K562 (cell line): ENCODE data around the gene GSTA2. TPM values are rescaled to one million over a fixed set of nuclear protein-coding genes. Genes with fewer than 3 reads are reported as not detected.
A peak's percentile ranks its signal among the peaks of the same experiment; 100 is the strongest.
"Not testable (repeated sequence)": the region's sequence is repeated elsewhere in the genome, so short reads cannot be mapped to it uniquely, and the experiment has no call there.

Experiments used
- ATAC-seq: fragments of 200-7000 bp; cut with Tn5 transposase; 3 replicates; pipeline ENCODE4 v1.9.1; 2020; ENCODE audit warnings: moderate library complexity
- BruUV-seq: library from RNA; stranded (reverse); fragments of 400-500 nt; replicated peaks from 2 replicates; lab custom pipeline; 2021; lab: Mats Ljungman, UMichigan
- CTCF ChIA-PET: fragments of 300-600 bp; formaldehyde crosslinking; extraction: SDS; loops from one replicate; lab custom pipeline; 2021; ENCODE audit warnings: low intra/inter-chr PET ratio; lab: Yijun Ruan, JAX
- POLR2A ChIA-PET: fragments of 300-600, 350-650 bp; sonication (Branson Sonifier 250); formaldehyde crosslinking; extraction: SDS; loops from one replicate; lab custom pipeline; 2021; ENCODE audit warnings: antibody characterized with exemption, inconsistent platforms; lab: Yijun Ruan, JAX
- DNase-seq, 4 experiments: peaks; one replicate each; pipeline versions ENCODE4 v3.0.0 to v3.0.0-alpha.2; 2011 to 2018; ENCODE audit warnings: low spot score in 3 of 4, mixed read lengths in 3 of 4; ENCODE audit errors: extremely low read depth in 1 of 4
- FAIRE-seq: peaks from 2 replicates; lab custom pipeline; 2011; peaks lifted over from hg19 to GRCh38; lab: Jason Lieb, UNC
- H2AFZ ChIP-seq: 2 replicates; pipeline ENCODE4 v1.6.0; 2011; ENCODE audit warnings: low read depth, low read length, control low read depth, inconsistent platforms
- H3K27ac ChIP-seq: fragments of 200-600 bp; 3 replicates; pipeline ENCODE4 v1.8.0; 2011; ENCODE audit warnings: low read depth, mild to moderate bottlenecking, control low read depth, inconsistent platforms, low read length, moderate library complexity, mixed read lengths; ENCODE audit errors: extremely low read depth
- H3K27me3 ChIP-seq, 2 experiments: fragments of 300-600 bp in 1 of 2; 2 replicates in 1 of 2; 3 replicates in 1 of 2; pipeline versions ENCODE4 v1.6.0 to v1.8.0; 2011; ENCODE audit warnings: inconsistent platforms in 2 of 2, low read length in 2 of 2, mild to moderate bottlenecking in 1 of 2, mixed read lengths in 1 of 2, moderate library complexity in 1 of 2; ENCODE audit not compliant: control insufficient read depth in 2 of 2, insufficient read depth in 2 of 2
- H3K36me3 ChIP-seq: fragments of 300-600 bp; 3 replicates; pipeline ENCODE4 v1.8.0; 2011; ENCODE audit warnings: mild to moderate bottlenecking, low read length, inconsistent platforms; ENCODE audit not compliant: control insufficient read depth, insufficient read depth
- H3K4me1 ChIP-seq, 2 experiments: fragments of 200-600 bp in 1 of 2; replicated peaks in 1 of 2; 2 replicates in 1 of 2; 3 replicates in 1 of 2; pipeline versions ENCODE4 v1.5.1 to v1.8.0; 2011; ENCODE audit warnings: inconsistent platforms in 2 of 2, low read length in 2 of 2, mild to moderate bottlenecking in 1 of 2, mixed read lengths in 1 of 2, moderate library complexity in 1 of 2; ENCODE audit not compliant: control insufficient read depth in 2 of 2, insufficient read depth in 2 of 2
- H3K4me2 ChIP-seq: 2 replicates; pipeline ENCODE4 v1.6.1; 2011; ENCODE audit warnings: low read length, control low read depth, inconsistent platforms, mixed read lengths; ENCODE audit not compliant: insufficient read depth
- H3K4me3 ChIP-seq: fragments of 200-600 bp; sonication (generic), shearing (Covaris generic); 2 replicates; pipeline ENCODE4 v1.5.1; 2016; ENCODE audit warnings: control low read depth, inconsistent platforms
- H3K79me2 ChIP-seq: fragments of 200-600 bp; 3 replicates; pipeline ENCODE4 v1.8.0; 2011; ENCODE audit warnings: low read length, inconsistent platforms; ENCODE audit not compliant: control insufficient read depth, insufficient read depth
- H3K9ac ChIP-seq, 2 experiments: 2 replicates each; pipeline versions ENCODE4 v1.6.0 to v1.6.1; 2011; ENCODE audit warnings: low read depth in 2 of 2, low read length in 2 of 2, control low read depth in 1 of 2, inconsistent platforms in 1 of 2, mild to moderate bottlenecking in 1 of 2, mixed read lengths in 1 of 2; ENCODE audit not compliant: insufficient read depth in 1 of 2
- H3K9me1 ChIP-seq: one replicate; pipeline ENCODE4 v1.6.0; 2011; ENCODE audit warnings: inconsistent platforms, mild to moderate bottlenecking, low read length, moderate library complexity; ENCODE audit not compliant: control insufficient read depth, insufficient read depth
- H3K9me3 ChIP-seq: replicated peaks from 2 replicates; pipeline ENCODE4 v1.5.1; 2011; ENCODE audit warnings: low read depth, low read length, inconsistent platforms; ENCODE audit not compliant: control insufficient read depth, insufficient read depth
- H4K20me1 ChIP-seq: replicated peaks from 2 replicates; pipeline ENCODE4 v1.6.1; 2011; ENCODE audit warnings: low read length, inconsistent platforms, mixed read lengths; ENCODE audit not compliant: control insufficient read depth, insufficient read depth
- DIDO1 ChIP-seq: fragments of 450-650 bp; IDR thresholded peaks from 2 replicates; pipeline ENCODE4 v1.6.1; 2016; ENCODE audit warnings: low read depth, missing biosample characterization, missing genetic modification characterization
- HNRNPL ChIP-seq: fragments of 200-400 bp; formaldehyde crosslinking; IDR thresholded peaks from 2 replicates; pipeline ENCODE4 v1.6.1; 2017; ENCODE audit warnings: low read depth, mild to moderate bottlenecking, low read length
- RBM25 ChIP-seq: fragments of 200-400 bp; formaldehyde crosslinking; IDR thresholded peaks from 2 replicates; pipeline ENCODE4 v1.6.1; 2018; ENCODE audit warnings: low read length, low read depth, moderate library complexity; ENCODE audit not compliant: severe bottlenecking
- RFX1 ChIP-seq: fragments of 450-650 bp; IDR thresholded peaks from 2 replicates; pipeline ENCODE4 v1.6.1; 2016; ENCODE audit warnings: mild to moderate bottlenecking, moderate library complexity
- SMARCA4 ChIP-seq: fragments of 450-650 bp; IDR thresholded peaks from 2 replicates; pipeline ENCODE4 v1.6.1; 2016
- SMARCE1 ChIP-seq: fragments of 450-650 bp; IDR thresholded peaks from 2 replicates; pipeline ENCODE4 v1.7.1; 2016; ENCODE audit warnings: mild to moderate bottlenecking
- SRSF7 ChIP-seq: fragments of 200-400 bp; formaldehyde crosslinking; optimal IDR thresholded peaks from 2 replicates; pipeline ENCODE3; 2017; ENCODE audit warnings: mild to moderate bottlenecking, low read depth, low read length
- ZBTB8A ChIP-seq: fragments of 450-650 bp; IDR thresholded peaks from 2 replicates; pipeline ENCODE4 v1.6.1; 2018; ENCODE audit warnings: mild to moderate bottlenecking, moderate library complexity; ENCODE audit not compliant: partially characterized antibody
- ZNF316 ChIP-seq: fragments of 450-650 bp; IDR thresholded peaks from 2 replicates; pipeline ENCODE4 v1.6.1; 2016
- WGBS: fragments of 100-300 bp; shearing (Covaris generic); methylation state at CpG from one replicate; pipeline ENCODE4 v1.1.6; 2016; ENCODE audit warnings: low coverage, mixed read lengths; ENCODE audit not compliant: insufficient coverage; ENCODE audit errors: missing lambda C conversion rate; 5-methylcytosine and 5-hydroxymethylcytosine counted together
- in situ Hi-C: fragments of 300-500 bp; cut with MboI; formaldehyde crosslinking; loops from 4 replicates; pipeline ENCODE4 v1.15.0; 2018; ENCODE audit warnings: inconsistent platforms, mixed read lengths
- intact Hi-C: fragments of 100-400 bp; cut with micrococcal nuclease; formaldehyde crosslinking; loops from 2 replicates; pipeline ENCODE4 v1.14.2; 2022
- polyA plus RNA-seq, 8 experiments: library from polyadenylated mRNA; depleted of rRNA in 4 of 8; stranded (reverse) in 5 of 8; unstranded in 3 of 8; fragments of >200 nt; fragmentation: Nextera tagmentation in 2 of 8; fragmentation: Illumina TruSeq in 1 of 8; extraction: Ambion mirVana in 2 of 8; extraction: Trizol in 1 of 8; gene quantifications; 2 replicates each; pipeline versions ENCODE4 v1.2.1 to v1.2.3, GENCODE V29; 2011 to 2014; ENCODE audit warnings: inconsistent platforms in 1 of 8, missing spikeins in 1 of 8
- total RNA-seq, 7 experiments: library from RNA; depleted of rRNA in 6 of 7; stranded (reverse); fragments of >200 nt in 6 of 7; fragmentation: Illumina TruSeq in 2 of 7; extraction: Trizol in 2 of 7; gene quantifications; 2 replicates each; pipeline versions ENCODE4 v1.2.1 to v1.2.3, GENCODE V29; 2011 to 2021; ENCODE audit warnings: low replicate concordance in 1 of 7
- TF ChIP-seq, protein P1 (sequence below), 2 experiments: IDR thresholded peaks in 1 of 2; conservative IDR thresholded peaks in 1 of 2; 2 replicates each; pipeline ENCODE4 v1.6.1; 2016; ENCODE audit warnings: low read depth in 2 of 2, mild to moderate bottlenecking in 1 of 2, missing compliant biosample characterization in 1 of 2, missing genetic modification characterization in 1 of 2, moderate library complexity in 1 of 2
- TF ChIP-seq, protein P2 (sequence below): conservative IDR thresholded peaks from 2 replicates; pipeline ENCODE4 v1.6.1; 2011; ENCODE audit warnings: low read depth, mild to moderate bottlenecking, low read length; ENCODE audit not compliant: control insufficient read depth
- TF ChIP-seq, protein P3 (sequence below): fragments of 450-650 bp; IDR thresholded peaks from 2 replicates; pipeline ENCODE4 v1.6.1; 2017; ENCODE audit warnings: mild to moderate bottlenecking, moderate library complexity

The GSTA2 gene
- total and polyA plus RNA-seq, 9 of the 15 experiments (the other 6 are each of a cell fraction or from before 2014, with no cell fraction given), result 0.11 to 0.24 (median 0.14) TPM; not detected in 3

DNA sequence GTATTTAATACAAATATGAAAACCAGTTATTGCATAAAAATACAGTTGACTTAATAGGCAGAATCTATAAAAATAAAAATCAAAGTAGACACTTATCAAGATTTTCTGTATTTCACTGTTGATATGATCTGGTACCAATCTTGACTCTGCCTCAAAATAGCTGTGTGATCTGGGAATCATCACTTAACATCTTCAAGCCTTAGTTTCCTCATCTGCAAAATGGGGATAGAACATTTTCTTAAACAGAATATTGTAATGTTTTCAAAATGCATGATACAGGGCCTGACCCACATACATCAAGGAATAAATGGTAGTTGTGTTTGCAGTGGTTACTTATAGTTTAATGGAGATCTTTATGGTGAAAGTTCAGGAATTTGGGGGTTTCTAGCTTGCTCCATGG is 18.9 kb upstream of the GSTA2 start:
- BruUV-seq, ATAC-seq, DNase-seq: not testable (repeated sequence)

DNA sequence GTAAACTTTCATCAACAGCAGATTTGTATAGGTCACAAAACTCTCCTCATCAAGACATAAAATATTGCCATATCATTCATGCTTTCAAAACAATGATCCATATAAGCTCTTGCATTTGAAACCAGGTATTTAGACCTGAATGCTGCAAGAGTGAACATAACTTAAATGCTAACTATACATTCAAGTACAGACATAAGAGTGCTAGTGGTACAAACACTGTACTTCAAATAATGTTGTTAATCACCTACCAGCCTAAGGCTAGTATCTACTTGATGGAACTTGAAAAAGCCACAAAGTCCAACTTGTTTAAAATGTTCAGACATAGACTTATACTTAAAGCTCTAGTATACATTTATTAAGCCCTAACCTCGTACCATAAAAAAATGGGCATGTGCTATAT is 16.0 kb upstream of the GSTA2 start:
- no peaks in the 10 kb centered on the region for H3K9me3 ChIP-seq
- no peak for DNase-seq
- no peaks in the 10 kb centered on the region for H3K4me1 ChIP-seq
- no peaks in the 10 kb centered on the region for H3K79me2 ChIP-seq
- H3K4me3 ChIP-seq, result no peak overlapping the region
- no peaks in the 10 kb centered on the region for H3K27me3 ChIP-seq
- in situ Hi-C loops (no loop called here), intact Hi-C loops (no loop called here)
- no peak for FAIRE-seq
- no peak overlapping the region for H3K27ac ChIP-seq
- ChIA-PET CTCF (no interaction called here), POLR2A (no interaction called here)
- no peak for ATAC-seq
- no peak overlapping the region for H2AFZ ChIP-seq
- 6% methylated on average over 1 of the region's 1 CpG for WGBS
- H4K20me1 ChIP-seq, result no peaks in the 10 kb centered on the region
- no TSS peak for BruUV-seq
- no peak overlapping the region for H3K4me2 ChIP-seq
- H3K36me3 ChIP-seq, result no peaks in the 10 kb centered on the region
- H3K9ac ChIP-seq, result no peak overlapping the region
- no peaks in the 10 kb centered on the region for H3K9me1 ChIP-seq
- TF ChIP-seq, protein P1, sequence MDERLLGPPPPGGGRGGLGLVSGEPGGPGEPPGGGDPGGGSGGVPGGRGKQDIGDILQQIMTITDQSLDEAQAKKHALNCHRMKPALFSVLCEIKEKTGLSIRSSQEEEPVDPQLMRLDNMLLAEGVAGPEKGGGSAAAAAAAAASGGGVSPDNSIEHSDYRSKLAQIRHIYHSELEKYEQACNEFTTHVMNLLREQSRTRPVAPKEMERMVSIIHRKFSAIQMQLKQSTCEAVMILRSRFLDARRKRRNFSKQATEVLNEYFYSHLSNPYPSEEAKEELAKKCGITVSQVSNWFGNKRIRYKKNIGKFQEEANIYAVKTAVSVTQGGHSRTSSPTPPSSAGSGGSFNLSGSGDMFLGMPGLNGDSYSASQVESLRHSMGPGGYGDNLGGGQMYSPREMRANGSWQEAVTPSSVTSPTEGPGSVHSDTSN (CRISPR knock-in tag; IDR thresholded peaks at IDR 0.05; ENCODE audit: low read depth), result no peak
- TF ChIP-seq, protein P1 (tag; conservative IDR thresholded peaks at IDR 0.05; ENCODE audit: low read depth), result no peak
- TF ChIP-seq, protein P2, sequence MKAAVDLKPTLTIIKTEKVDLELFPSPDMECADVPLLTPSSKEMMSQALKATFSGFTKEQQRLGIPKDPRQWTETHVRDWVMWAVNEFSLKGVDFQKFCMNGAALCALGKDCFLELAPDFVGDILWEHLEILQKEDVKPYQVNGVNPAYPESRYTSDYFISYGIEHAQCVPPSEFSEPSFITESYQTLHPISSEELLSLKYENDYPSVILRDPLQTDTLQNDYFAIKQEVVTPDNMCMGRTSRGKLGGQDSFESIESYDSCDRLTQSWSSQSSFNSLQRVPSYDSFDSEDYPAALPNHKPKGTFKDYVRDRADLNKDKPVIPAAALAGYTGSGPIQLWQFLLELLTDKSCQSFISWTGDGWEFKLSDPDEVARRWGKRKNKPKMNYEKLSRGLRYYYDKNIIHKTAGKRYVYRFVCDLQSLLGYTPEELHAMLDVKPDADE, result no peak
- no peak for TF ChIP-seq SRSF7
- no peak for TF ChIP-seq SMARCE1
- no peak for TF ChIP-seq ZNF316
- no peak for TF ChIP-seq HNRNPL
- TF ChIP-seq ZBTB8A, result no peak
- no peak for TF ChIP-seq SMARCA4
- TF ChIP-seq RFX1, result no peak
- TF ChIP-seq DIDO1 (tag), result no peak
- TF ChIP-seq, protein P3, sequence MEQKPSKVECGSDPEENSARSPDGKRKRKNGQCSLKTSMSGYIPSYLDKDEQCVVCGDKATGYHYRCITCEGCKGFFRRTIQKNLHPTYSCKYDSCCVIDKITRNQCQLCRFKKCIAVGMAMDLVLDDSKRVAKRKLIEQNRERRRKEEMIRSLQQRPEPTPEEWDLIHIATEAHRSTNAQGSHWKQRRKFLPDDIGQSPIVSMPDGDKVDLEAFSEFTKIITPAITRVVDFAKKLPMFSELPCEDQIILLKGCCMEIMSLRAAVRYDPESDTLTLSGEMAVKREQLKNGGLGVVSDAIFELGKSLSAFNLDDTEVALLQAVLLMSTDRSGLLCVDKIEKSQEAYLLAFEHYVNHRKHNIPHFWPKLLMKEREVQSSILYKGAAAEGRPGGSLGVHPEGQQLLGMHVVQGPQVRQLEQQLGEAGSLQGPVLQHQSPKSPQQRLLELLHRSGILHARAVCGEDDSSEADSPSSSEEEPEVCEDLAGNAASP, result no peak

More for the DNA sequence above, 18.9 kb upstream of the GSTA2 start:
- H3K27ac ChIP-seq, CTCF ChIA-PET, in situ Hi-C loops, H3K4me2 ChIP-seq, H3K27me3 ChIP-seq, H3K36me3 ChIP-seq, POLR2A ChIA-PET, H4K20me1 ChIP-seq, H3K4me1 ChIP-seq, H3K9ac ChIP-seq, intact Hi-C loops, H2AFZ ChIP-seq, FAIRE-seq, H3K9me1 ChIP-seq, H3K79me2 ChIP-seq, H3K4me3 ChIP-seq, H3K9me3 ChIP-seq: not testable (repeated sequence)
- peak; percentile 51 for TF ChIP-seq RBM25
